HEK293 (cell line): ENCODE measurements around the gene OBSL1.

Source experiments
- CTCF ChIA-PET: fragments of 350-600 bp; formaldehyde crosslinking; extraction: SDS; loops from one replicate; lab custom pipeline; 2021; ENCODE audit warnings: antibody characterized with exemption; lab: Yijun Ruan, JAX
- POLR2A ChIA-PET: fragments of 300-600 bp; formaldehyde crosslinking; extraction: SDS; loops from one replicate; lab custom pipeline; 2020; ENCODE audit warnings: antibody characterized with exemption, inconsistent platforms; lab: Yijun Ruan, JAX
- H3K27ac ChIP-seq: fragments of 200-500 bp; sonication (Bioruptor generic); 2 replicates; pipeline ENCODE4 v1.5.1; 2014; ENCODE audit warnings: low read depth, low read length, control low read depth, inconsistent platforms; ENCODE audit errors: extremely low read depth
- H3K36me3 ChIP-seq, 2 experiments: fragments of 200-500 bp in 1 of 2; sonication (Bioruptor generic) in 1 of 2; 1 replicate in 1 of 2; 2 replicates in 1 of 2; pipeline ENCODE4 v1.5.1; 2014 to 2017; ENCODE audit warnings: inconsistent platforms in 2 of 2, low read length in 2 of 2; ENCODE audit not compliant: control insufficient read depth in 2 of 2, insufficient read depth in 1 of 2
- H3K4me1 ChIP-seq: fragments of 200-500 bp; sonication (Bioruptor generic); 2 replicates; pipeline ENCODE4 v1.5.1; 2014; ENCODE audit warnings: mild to moderate bottlenecking, low read length, inconsistent platforms; ENCODE audit not compliant: control insufficient read depth, insufficient read depth
- H3K4me3 ChIP-seq: 2 replicates; pipeline ENCODE4 v1.5.1; 2011; ENCODE audit warnings: low read depth, mild to moderate bottlenecking, control low read depth, low read length, moderate library complexity
- H3K9me3 ChIP-seq: fragments of 200-500 bp; sonication (Bioruptor generic); 2 replicates; pipeline ENCODE4 v1.5.1; 2014; ENCODE audit warnings: low read depth, low read length, inconsistent platforms; ENCODE audit not compliant: control insufficient read depth, insufficient read depth
- HOXD13 ChIP-seq: sonication (generic); formaldehyde crosslinking; IDR thresholded peaks from 2 replicates; pipeline ENCODE4 v1.8.0; 2022; ENCODE audit warnings: missing genetic modification reagents, borderline replicate concordance
- KLF9 ChIP-seq: fragments of 450-650 bp; formaldehyde crosslinking; IDR thresholded peaks from 2 replicates; pipeline ENCODE4 v1.5.1; 2016; ENCODE audit warnings: missing biosample characterization, missing genetic modification characterization, low read depth
- OSR2 ChIP-seq: fragments of 450-650 bp; formaldehyde crosslinking; IDR thresholded peaks from 2 replicates; pipeline ENCODE4 v1.5.1; 2016; ENCODE audit warnings: missing biosample characterization, missing genetic modification characterization
- OVOL3 ChIP-seq: fragments of 450-650 bp; formaldehyde crosslinking; IDR thresholded peaks from 2 replicates; pipeline ENCODE4 v1.5.1; 2016; ENCODE audit warnings: missing biosample characterization, missing genetic modification characterization
- ZEB2 ChIP-seq: fragments of 450-650 bp; formaldehyde crosslinking; IDR thresholded peaks from 2 replicates; pipeline ENCODE4 v1.5.1; 2016; ENCODE audit warnings: missing biosample characterization, missing genetic modification characterization
- ZNF169 ChIP-seq: fragments of 450-650 bp; formaldehyde crosslinking; IDR thresholded peaks from 2 replicates; pipeline ENCODE4 v1.5.1; 2016; ENCODE audit warnings: missing biosample characterization, missing genetic modification characterization
- ZNF266 ChIP-seq: fragments of 450-650 bp; formaldehyde crosslinking; IDR thresholded peaks from 2 replicates; pipeline ENCODE4 v1.5.1; 2016; ENCODE audit warnings: missing biosample characterization, missing genetic modification characterization, low read depth
- ZNF37A ChIP-seq: fragments of 450-650 bp; IDR thresholded peaks from 2 replicates; pipeline ENCODE4 v1.5.1; 2018; ENCODE audit warnings: missing biosample characterization, missing genetic modification characterization
- ZNF391 ChIP-seq: fragments of 450-650 bp; formaldehyde crosslinking; IDR thresholded peaks from 2 replicates; pipeline ENCODE4 v1.5.1; 2016; ENCODE audit warnings: low read depth, missing biosample characterization, missing genetic modification characterization, borderline replicate concordance
- ZNF404 ChIP-seq: fragments of 450-650 bp; formaldehyde crosslinking; IDR thresholded peaks from 2 replicates; pipeline ENCODE4 v1.5.1; 2017; ENCODE audit warnings: missing biosample characterization, missing genetic modification characterization
- ZNF529 ChIP-seq: fragments of 450-650 bp; formaldehyde crosslinking; IDR thresholded peaks from 2 replicates; pipeline ENCODE4 v1.5.1; 2017; ENCODE audit warnings: missing genetic modification characterization, missing biosample characterization; ENCODE audit not compliant: insufficient replicate concordance
- ZNF555 ChIP-seq: fragments of 450-650 bp; formaldehyde crosslinking; conservative IDR thresholded peaks from 2 replicates; pipeline ENCODE4 v1.5.1; 2017; ENCODE audit warnings: missing biosample characterization, mild to moderate bottlenecking, missing genetic modification characterization, inconsistent platforms
- ZNF585B ChIP-seq: fragments of 450-650 bp; formaldehyde crosslinking; IDR thresholded peaks from 2 replicates; pipeline ENCODE4 v1.5.1; 2016; ENCODE audit warnings: missing biosample characterization, missing genetic modification characterization
- ZNF843 ChIP-seq: fragments of 450-650 bp; formaldehyde crosslinking; IDR thresholded peaks from 2 replicates; pipeline ENCODE4 v1.5.1; 2016; ENCODE audit warnings: missing biosample characterization, missing genetic modification characterization
- ZSCAN23 ChIP-seq: fragments of 450-650 bp; formaldehyde crosslinking; IDR thresholded peaks from 2 replicates; pipeline ENCODE4 v1.5.1; 2016; ENCODE audit warnings: missing biosample characterization, missing genetic modification characterization
- TF ChIP-seq, protein P1 (sequence below): fragments of 450-650 bp; formaldehyde crosslinking; IDR thresholded peaks from 2 replicates; pipeline ENCODE4 v1.5.1; 2017; ENCODE audit warnings: missing biosample characterization, mild to moderate bottlenecking, missing genetic modification characterization, moderate library complexity
- TF ChIP-seq, protein P2 (sequence below): fragments of 450-650 bp; formaldehyde crosslinking; IDR thresholded peaks from 2 replicates; pipeline ENCODE4 v1.5.1; 2016; ENCODE audit warnings: missing biosample characterization, missing genetic modification characterization
- TF ChIP-seq, protein P3 (sequence below): fragments of 450-650 bp; formaldehyde crosslinking; IDR thresholded peaks from 2 replicates; pipeline ENCODE4 v1.5.1; 2016; ENCODE audit warnings: missing biosample characterization, missing genetic modification characterization
- TF ChIP-seq, protein P4 (sequence below): fragments of 450-650 bp; formaldehyde crosslinking; IDR thresholded peaks from 2 replicates; pipeline ENCODE4 v1.5.1; 2016; ENCODE audit warnings: missing biosample characterization, missing genetic modification characterization, borderline replicate concordance
- TF ChIP-seq, protein P5 (sequence below): fragments of 450-650 bp; formaldehyde crosslinking; IDR thresholded peaks from 2 replicates; pipeline ENCODE4 v1.5.1; 2016; ENCODE audit warnings: missing biosample characterization, missing genetic modification characterization
- TF ChIP-seq, protein P6 (sequence below): fragments of 450-650 bp; formaldehyde crosslinking; IDR thresholded peaks from 2 replicates; pipeline ENCODE4 v1.5.1; 2017; ENCODE audit warnings: missing biosample characterization, missing genetic modification characterization

The OBSL1 gene

DNA sequence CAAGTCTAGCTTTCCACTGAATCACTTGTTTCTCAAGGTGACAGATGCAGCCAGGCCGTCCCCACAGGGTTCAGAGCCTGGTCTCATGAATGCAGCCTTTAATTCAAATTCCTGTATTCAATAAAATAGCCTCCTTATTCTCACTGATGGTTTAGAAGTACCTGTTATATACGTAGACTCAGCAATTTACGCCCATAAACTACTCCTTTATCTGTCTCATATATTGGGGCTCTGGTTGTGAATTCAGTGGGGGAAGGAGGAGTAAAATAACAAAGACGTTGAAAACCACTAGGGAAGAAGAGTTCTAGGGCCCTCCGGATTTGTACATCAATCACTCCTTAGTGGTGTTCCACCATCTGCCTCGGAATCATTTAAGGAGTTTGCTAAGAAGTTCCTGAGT, 1.7 kb downstream of the OBSL1 start:
- Histone ChIP-seq H3K4me3 (peak overlapping the region; percentile 91; the same call in 1 of the 2 replicates), H3K9me3 (no peaks in the 10 kb centered on the region), H3K27ac (no peak overlapping the region), H3K4me1 (peaks cover 13% of the 10 kb centered on the region), H3K36me3 (peaks cover 11 to 54% of the 10 kb centered on the region in 2 experiments; a peak in 2 of 3 replicates)
- TF ChIP-seq ZEB2 (tag by site-specific recombination) (no peak), ZNF169 (tag by site-specific recombination) (no peak), ZNF266 (tag by site-specific recombination) (no peak), ZNF529 (tag by site-specific recombination) (no peak), ZNF585B (tag by site-specific recombination) (no peak), ZSCAN23 (no peak), ZNF843 (tag by site-specific recombination) (no peak)
- TF ChIP-seq, protein P1, sequence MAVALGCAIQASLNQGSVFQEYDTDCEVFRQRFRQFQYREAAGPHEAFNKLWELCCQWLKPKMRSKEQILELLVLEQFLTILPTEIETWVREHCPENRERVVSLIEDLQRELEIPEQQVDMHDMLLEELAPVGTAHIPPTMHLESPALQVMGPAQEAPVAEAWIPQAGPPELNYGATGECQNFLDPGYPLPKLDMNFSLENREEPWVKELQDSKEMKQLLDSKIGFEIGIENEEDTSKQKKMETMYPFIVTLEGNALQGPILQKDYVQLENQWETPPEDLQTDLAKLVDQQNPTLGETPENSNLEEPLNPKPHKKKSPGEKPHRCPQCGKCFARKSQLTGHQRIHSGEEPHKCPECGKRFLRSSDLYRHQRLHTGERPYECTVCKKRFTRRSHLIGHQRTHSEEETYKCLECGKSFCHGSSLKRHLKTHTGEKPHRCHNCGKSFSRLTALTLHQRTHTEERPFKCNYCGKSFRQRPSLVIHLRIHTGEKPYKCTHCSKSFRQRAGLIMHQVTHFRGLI = no peak
- TF ChIP-seq, protein P2, sequence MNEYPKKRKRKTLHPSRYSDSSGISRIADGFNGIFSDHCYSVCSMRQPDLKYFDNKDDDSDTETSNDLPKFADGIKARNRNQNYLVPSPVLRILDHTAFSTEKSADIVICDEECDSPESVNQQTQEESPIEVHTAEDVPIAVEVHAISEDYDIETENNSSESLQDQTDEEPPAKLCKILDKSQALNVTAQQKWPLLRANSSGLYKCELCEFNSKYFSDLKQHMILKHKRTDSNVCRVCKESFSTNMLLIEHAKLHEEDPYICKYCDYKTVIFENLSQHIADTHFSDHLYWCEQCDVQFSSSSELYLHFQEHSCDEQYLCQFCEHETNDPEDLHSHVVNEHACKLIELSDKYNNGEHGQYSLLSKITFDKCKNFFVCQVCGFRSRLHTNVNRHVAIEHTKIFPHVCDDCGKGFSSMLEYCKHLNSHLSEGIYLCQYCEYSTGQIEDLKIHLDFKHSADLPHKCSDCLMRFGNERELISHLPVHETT (tag by site-specific recombination) = no peak
- TF ChIP-seq, protein P3, sequence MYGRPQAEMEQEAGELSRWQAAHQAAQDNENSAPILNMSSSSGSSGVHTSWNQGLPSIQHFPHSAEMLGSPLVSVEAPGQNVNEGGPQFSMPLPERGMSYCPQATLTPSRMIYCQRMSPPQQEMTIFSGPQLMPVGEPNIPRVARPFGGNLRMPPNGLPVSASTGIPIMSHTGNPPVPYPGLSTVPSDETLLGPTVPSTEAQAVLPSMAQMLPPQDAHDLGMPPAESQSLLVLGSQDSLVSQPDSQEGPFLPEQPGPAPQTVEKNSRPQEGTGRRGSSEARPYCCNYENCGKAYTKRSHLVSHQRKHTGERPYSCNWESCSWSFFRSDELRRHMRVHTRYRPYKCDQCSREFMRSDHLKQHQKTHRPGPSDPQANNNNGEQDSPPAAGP (tag by site-specific recombination) = no peak
- ChIA-PET POLR2A (interaction anchor here (2.8 kb wide), 1 partner anchor 28 kb away, joined by 12 read pairs; the partner anchor contains the start of gene STK11IP), CTCF (interaction anchor here (0.6 to 3.5 kb wide), 3 partner anchors 9 to 536 kb away, joined by 3 to 32 read pairs (median 4); no protein-coding TSS in a partner anchor)

DNA sequence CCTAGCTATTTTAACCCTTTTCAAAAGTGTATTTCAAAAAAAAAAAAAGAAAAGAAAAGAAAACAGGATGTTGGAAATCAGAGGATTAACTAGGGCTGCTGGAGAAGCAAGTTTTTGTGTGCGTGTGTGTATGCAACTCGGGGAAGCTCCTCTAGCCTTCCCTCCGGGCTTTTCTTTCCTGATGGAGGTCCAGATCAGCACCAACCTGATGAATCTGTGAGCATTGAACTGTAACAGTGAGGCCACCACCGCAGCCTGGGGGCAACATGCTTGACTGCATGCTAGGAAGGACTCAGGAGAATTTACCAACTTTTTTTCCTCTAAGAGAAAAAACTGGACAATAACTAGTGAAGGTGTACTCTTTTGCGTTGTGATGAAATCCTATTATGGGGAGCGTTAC, 2.3 kb downstream of the OBSL1 start:
- H3K4me3 ChIP-seq = no peak overlapping the region
- ChIA-PET CTCF (interaction anchor here (0.6 to 3.5 kb wide), 3 partner anchors 9 to 535 kb away, joined by 3 to 32 read pairs (median 4); no protein-coding TSS in a partner anchor), POLR2A (interaction anchor here (2.8 kb wide), 1 partner anchor 28 kb away, joined by 12 read pairs; the partner anchor contains the start of gene STK11IP)
- peaks cover 13% of the 10 kb centered on the region for H3K4me1 ChIP-seq
- peaks cover 13 to 60% of the 10 kb centered on the region in 2 experiments; a peak in 2 of 3 replicates for H3K36me3 ChIP-seq
- H3K9me3 ChIP-seq = no peaks in the 10 kb centered on the region
- H3K27ac ChIP-seq = no peak overlapping the region
- TF ChIP-seq ZNF391 (no peak), HOXD13 (CRISPR knock-in tag) (no peak), OVOL3 (tag by site-specific recombination) (no peak), ZNF555 (tag by site-specific recombination) (no peak), ZNF37A (tag by site-specific recombination) (no peak), ZNF404 (tag by site-specific recombination) (no peak), KLF9 (no peak), OSR2 (tag by site-specific recombination) (no peak)
- TF ChIP-seq, protein P4, sequence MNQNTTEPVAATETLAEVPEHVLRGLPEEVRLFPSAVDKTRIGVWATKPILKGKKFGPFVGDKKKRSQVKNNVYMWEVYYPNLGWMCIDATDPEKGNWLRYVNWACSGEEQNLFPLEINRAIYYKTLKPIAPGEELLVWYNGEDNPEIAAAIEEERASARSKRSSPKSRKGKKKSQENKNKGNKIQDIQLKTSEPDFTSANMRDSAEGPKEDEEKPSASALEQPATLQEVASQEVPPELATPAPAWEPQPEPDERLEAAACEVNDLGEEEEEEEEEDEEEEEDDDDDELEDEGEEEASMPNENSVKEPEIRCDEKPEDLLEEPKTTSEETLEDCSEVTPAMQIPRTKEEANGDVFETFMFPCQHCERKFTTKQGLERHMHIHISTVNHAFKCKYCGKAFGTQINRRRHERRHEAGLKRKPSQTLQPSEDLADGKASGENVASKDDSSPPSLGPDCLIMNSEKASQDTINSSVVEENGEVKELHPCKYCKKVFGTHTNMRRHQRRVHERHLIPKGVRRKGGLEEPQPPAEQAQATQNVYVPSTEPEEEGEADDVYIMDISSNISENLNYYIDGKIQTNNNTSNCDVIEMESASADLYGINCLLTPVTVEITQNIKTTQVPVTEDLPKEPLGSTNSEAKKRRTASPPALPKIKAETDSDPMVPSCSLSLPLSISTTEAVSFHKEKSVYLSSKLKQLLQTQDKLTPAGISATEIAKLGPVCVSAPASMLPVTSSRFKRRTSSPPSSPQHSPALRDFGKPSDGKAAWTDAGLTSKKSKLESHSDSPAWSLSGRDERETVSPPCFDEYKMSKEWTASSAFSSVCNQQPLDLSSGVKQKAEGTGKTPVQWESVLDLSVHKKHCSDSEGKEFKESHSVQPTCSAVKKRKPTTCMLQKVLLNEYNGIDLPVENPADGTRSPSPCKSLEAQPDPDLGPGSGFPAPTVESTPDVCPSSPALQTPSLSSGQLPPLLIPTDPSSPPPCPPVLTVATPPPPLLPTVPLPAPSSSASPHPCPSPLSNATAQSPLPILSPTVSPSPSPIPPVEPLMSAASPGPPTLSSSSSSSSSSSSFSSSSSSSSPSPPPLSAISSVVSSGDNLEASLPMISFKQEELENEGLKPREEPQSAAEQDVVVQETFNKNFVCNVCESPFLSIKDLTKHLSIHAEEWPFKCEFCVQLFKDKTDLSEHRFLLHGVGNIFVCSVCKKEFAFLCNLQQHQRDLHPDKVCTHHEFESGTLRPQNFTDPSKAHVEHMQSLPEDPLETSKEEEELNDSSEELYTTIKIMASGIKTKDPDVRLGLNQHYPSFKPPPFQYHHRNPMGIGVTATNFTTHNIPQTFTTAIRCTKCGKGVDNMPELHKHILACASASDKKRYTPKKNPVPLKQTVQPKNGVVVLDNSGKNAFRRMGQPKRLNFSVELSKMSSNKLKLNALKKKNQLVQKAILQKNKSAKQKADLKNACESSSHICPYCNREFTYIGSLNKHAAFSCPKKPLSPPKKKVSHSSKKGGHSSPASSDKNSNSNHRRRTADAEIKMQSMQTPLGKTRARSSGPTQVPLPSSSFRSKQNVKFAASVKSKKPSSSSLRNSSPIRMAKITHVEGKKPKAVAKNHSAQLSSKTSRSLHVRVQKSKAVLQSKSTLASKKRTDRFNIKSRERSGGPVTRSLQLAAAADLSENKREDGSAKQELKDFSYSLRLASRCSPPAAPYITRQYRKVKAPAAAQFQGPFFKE (tag by site-specific recombination) = no peak
- TF ChIP-seq, protein P5, sequence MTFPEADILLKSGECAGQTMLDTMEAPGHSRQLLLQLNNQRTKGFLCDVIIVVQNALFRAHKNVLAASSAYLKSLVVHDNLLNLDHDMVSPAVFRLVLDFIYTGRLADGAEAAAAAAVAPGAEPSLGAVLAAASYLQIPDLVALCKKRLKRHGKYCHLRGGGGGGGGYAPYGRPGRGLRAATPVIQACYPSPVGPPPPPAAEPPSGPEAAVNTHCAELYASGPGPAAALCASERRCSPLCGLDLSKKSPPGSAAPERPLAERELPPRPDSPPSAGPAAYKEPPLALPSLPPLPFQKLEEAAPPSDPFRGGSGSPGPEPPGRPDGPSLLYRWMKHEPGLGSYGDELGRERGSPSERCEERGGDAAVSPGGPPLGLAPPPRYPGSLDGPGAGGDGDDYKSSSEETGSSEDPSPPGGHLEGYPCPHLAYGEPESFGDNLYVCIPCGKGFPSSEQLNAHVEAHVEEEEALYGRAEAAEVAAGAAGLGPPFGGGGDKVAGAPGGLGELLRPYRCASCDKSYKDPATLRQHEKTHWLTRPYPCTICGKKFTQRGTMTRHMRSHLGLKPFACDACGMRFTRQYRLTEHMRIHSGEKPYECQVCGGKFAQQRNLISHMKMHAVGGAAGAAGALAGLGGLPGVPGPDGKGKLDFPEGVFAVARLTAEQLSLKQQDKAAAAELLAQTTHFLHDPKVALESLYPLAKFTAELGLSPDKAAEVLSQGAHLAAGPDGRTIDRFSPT = no peak
- TF ChIP-seq, protein P6, sequence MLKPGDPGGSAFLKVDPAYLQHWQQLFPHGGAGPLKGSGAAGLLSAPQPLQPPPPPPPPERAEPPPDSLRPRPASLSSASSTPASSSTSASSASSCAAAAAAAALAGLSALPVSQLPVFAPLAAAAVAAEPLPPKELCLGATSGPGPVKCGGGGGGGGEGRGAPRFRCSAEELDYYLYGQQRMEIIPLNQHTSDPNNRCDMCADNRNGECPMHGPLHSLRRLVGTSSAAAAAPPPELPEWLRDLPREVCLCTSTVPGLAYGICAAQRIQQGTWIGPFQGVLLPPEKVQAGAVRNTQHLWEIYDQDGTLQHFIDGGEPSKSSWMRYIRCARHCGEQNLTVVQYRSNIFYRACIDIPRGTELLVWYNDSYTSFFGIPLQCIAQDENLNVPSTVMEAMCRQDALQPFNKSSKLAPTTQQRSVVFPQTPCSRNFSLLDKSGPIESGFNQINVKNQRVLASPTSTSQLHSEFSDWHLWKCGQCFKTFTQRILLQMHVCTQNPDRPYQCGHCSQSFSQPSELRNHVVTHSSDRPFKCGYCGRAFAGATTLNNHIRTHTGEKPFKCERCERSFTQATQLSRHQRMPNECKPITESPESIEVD (tag by site-specific recombination) = no peak
